ENCODE results near the gene HMHB1.

Gene HMHB1

DNA sequence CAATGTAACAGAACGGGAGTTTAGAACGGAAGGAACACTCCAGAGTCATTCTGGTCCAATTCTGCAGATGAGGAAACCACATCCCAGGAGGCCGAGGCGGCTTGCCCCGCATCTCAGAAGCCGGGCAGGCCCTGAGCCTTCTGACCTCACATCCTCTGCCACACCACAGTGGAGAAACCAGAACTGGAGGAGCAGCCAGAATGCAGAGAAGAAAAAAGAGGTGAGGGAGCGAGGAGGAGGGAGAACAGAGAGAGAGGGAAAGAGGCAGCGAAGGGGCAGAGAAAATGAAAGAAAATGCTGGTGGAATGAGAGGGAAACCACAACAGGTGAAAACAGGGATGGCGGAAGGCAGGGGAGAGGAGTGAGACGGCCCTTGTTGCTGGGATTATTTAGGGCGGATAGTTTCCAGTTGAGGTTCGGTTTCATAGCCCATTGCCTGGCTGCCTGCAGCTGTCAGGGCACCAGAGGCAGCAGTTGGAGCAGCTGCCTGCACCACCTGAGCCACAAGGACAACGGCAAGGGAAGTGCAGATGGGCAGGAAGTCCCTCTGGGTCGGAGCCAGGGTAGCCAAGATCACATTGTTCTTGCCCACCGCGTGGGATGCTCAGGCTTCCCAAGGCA lies at the start of gene HMHB1:
Gene HMHB1, plus strand, starts transcription at position 77 of the 621 bp plus-strand sequence.
- FAIRE-seq, result no peak

DNA sequence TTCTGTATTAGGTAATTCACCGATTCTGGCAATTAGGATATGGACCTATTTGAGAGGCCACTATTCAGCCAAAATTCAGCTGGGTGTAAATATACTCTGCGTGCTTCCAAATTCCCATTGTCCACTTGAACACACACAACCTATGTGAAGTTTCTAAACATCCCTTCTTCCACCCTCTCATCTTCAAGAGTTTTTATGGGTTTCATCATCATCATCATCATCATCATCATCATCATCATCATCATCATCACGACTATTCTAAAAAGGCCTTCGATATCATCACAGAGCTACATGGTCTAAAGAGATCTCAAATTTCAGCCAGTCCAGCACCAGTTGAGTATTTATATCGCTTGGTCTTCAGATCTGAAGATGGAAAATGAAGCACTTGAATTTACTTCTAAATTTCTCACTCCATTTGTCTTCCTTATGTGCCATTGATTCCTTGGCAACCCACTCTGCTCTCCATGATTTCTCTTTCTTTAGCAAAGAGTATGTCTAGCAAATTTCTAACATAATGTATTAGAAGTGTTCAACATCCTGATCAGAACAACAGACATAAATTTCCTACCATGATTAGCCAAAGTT lies 49.2 kb upstream of the HMHB1 start:
- FAIRE-seq, result no peak

DNA sequence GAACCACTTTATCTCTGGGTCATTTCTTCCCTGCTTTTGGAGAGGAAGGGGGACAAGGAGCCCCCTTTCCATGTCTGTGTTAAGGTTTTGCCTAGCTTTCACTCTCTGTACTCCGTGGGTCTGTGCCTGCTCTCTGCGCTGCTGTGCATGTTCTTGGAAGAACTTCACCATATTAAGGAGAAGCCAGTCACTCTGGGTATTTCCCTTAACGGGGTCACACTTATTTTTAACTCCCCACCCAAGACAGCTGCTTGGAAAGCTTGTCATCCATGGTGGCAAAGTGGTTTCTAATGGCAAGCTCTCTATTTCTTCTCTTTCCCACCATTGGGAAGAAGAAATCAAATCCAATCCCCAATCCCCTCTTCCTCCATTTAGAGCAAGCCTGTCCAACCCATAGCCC lies 44.8 kb upstream of the HMHB1 start:
- FAIRE-seq, result no peak

DNA sequence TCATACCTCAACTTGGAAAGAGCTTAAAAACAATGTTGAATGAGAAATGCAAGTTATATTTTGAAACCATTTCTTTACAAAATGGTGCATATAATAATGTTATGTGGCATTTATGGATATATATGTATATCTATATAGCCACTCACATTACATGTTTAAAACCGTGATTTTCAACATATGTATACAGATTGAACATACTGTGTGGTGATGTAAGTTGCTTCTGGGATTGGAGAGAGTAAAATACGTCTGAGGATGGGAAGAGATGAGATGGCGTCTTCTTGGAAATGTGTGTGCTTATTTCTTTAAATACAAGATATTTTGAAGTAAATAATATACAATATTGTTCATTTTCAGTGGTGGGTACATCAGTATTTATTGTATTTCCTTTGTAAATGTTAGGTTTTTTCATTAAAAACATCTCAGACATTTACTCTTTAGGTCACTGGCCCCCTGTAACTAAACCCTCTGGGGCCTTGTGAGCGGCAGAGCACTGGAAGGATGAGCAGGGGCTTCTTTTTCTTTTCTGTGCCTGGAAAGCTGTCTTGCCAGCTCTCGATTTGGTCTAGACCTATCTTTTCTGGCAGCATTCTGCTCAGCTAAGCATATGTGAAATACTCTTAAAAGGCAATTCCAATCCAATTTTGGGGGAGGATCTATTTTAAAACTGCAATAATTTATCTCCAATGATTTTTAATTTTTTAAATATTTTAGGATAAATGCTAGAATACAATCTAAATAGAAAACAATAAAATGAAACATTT lies 42.8 kb upstream of the HMHB1 start:
- no peak for FAIRE-seq

DNA sequence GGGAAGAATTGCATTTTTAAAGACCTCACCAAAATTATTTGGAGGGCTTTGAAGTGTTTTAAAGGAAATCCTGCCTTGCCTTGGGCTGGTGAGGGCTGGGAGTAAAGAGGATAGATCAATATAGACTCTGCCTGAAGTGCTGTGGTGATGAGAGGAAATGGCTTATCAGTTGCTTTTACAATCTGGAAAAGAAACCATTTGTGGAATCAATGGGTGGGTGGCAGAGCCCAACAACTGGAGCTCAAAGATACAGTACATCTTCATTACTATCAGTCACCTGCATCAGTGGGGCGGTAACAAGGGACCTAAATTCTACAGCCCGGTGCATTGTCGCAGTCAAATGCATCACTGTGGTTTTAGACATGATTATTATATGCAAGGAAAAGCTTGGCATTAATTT lies 41.5 kb upstream of the HMHB1 start:
- FAIRE-seq, result no peak

DNA sequence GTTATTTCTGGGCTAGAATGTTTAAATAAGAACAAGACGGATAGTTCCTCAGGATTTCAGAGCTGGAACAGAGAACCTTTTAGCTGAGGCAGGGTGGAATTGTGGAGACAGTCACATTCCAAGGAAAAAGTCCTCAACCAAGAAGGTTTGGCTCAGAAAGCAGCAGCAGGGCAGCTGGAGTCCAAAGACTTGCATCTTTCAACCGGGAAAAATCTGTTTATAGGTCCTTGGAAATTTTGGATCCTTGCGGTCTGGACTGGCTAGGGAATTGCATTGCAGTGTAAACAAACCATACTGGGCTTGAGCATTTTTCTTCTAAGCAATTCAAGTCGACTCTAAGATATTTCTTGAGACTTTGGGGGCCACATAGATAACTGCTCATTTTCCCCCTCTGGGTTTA lies 40.8 kb upstream of the HMHB1 start:
- FAIRE-seq, result no peak

DNA sequence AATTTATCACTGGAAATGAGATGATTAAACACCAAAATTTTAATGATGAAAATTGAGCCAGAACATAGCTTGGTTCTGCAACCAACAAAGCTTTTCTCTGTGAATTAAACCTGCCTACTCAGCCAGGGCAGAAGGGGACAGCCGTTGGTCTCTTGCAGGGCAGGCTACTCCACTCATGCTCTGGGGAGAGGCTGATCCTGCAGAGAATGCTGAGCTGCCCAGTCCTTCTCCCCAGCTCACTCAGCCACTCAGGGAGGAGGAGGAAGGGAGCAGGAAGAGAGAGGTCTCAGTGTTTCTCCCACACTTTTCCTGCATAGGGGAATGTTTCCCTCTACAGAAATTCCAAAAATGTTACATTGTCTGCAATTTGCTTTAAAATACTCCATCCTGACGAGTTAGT lies 40.4 kb upstream of the HMHB1 start:
- FAIRE-seq, result no peak

DNA sequence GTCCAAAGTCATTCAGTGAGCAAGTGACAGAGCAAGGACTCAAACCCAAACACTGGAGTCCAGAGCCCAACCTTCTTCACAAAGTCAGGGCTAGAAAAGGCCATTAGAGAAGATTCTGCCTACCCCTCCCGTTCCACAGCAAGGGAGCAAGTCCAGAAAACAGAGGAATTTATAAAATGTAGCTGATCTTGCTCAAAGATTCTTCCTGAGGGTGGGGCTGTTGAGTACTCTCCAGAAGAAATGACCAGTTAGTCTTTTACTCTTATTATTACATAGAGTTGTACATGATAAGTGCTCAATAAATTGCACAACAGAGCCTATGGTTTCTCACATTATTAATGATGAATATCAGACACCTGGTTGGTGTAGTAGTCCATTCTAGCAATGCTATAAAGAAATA lies 39.3 kb upstream of the HMHB1 start:
- FAIRE-seq, result no peak

DNA sequence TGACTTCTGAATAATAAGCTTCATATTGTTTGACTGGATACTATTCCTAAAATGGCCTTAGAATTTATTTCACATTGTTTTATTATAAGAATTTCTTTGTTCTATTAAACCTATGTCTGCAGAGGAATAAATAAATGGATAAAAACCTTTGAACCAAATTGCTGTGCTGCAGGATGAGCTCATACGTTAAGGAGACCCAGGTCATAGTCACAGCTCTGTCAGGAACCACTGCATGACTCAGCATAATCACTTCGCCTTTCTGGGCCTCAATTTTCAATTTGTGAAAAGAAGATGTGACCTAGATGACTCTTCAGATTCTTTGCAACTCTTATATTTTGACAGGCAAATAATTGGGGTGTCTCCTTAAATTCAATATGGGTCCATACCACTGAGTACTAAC lies 36.7 kb upstream of the HMHB1 start:
- FAIRE-seq, result no peak

DNA sequence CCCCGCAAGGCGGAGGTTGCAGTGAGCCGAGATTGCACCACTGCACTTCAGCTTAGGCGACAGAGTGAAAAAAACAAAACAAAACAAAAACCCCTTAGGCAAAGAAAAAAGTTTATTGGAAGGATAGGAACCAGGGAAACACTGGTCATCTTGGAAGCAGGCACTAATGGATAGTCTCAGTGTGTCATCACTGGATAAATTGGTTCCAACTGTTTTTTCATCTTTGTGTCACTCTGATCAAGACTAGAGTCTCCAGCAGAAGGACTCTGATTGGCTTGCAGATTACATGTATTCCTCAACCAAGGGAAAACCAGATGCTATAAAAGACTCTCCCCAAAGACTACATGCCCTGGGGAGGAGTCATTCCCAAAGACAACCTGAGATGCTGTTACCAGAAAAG lies 35.0 kb upstream of the HMHB1 start:
- no peak for FAIRE-seq

DNA sequence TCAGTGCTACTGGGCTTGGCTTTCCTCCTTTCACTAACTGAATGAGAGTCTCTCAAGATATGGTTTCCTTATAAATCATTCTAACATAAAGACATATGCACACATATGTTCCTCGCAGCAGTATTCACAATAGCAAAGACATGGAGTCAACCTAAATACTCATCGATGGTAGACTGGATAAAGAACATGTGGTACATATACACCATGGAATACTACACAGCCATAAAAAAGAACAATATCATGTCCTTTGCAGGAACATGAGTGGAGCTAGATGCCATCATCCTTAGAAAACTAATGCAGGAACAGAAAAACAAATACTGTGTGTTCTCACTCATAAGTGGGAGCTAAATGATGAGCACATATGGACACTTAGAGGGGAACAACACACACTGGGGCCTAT lies 32.5 kb upstream of the HMHB1 start:
- no peak for FAIRE-seq

DNA sequence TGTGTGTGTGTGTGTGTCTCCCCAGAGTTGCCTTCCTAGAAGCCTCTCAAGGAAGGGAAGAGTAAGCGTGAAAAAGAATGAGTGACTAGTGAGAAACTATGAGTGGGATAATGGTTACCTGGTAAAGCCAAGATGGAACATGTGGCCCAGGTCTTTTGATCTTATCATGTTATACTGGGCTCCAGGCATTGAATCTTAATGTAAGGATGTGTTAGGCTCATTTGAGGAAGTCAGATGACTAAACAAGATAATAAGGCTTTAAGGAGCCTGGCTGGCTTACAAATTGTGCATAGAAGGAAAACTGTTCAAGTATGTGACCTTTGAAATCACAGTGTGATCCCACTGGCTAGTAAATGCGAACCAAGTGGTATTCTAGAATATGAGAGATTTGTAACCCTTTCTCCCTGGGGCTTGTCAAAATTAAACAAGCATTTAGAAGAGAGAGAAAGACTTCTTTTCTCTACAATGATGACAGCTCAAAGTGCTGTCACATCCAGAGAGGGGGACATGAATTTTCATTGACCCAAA lies 29.9 kb upstream of the HMHB1 start:
- FAIRE-seq, result no peak

DNA sequence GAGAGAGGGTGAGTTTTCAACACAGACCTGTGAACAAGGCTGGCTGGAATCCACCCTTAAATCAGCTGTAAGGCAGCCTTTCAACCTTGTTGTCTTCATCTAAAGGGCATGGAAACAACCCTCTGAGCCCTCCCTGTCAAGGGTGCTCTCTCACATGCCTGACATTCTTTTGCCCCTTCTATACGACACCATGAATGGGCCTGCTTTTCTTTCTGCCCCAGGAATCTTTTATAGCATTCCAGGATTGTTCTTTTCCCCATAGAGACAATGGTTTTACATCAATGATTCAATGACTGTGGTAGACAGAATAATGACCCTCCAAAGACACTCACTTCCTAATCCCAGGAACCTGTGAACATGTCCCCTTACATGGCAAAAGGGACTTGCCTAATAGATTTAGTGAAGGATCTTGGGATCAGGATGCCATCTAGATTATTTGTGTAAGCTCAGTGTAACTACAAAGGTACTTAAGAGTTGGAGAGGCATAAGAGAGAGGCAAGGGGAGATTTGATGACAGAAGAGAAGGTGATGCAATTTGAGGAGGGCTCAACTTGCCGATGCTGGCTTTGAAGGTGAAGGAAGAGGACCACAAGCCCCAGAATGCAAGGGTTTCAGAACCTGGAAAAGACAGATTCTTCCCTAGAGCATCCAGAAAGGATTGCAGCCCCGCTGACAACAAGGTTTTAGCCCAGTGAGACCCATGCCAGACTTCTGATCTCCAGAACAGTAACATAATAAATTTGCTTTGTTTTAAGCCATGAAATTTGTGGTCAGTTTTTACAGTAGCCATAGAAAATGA lies 29.2 kb upstream of the HMHB1 start:
- no peak for FAIRE-seq

DNA sequence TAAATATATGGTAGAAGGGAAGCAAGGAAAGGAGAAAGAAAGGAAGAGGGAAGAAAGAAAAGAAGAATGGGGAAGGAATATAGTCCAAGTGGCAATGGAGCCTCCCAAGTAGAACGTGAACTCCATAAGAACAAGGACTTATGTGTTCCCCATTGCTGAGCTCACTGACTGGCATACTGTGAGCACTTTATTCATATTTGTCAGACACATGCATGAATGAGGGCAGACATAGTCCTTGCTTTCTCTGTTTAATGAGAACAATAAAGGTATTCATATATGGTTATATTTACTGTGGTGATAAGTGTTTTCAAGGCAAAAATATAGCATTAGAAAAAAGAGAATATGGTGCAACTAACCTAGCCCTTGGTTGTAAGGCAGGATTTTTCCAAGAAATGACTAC lies 23.6 kb upstream of the HMHB1 start:
- no peak for FAIRE-seq

DNA sequence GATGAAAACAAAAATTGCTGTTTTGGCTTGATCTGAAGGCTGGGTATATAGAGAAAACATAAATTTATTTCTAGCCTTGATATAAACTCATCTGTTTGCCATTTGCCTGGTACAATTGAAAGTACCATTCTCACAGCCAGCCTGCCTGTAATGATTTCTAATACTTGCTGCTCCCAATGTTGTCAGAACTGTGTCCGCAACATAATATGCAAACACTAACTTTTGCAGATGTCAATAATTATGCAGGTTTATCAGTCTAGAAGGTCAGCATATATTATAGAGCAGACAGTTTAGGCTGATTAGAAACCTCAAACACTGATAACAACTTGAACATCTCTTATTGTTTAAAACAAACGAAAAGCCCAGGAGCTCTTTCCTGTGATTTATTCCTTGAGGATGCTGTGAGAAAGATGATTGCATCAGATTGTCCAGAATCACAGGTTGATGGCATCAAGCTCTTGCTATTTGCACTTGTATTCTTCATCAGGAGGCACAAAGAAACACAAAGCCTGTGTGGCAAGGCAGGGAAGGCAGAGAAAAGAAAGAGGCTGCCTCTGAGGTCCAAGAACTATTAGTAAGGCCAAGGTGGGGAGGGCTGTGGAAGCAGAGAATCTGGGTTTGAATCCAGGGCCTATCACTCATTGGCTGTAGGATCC lies 21.4 kb upstream of the HMHB1 start:
- no peak for FAIRE-seq

DNA sequence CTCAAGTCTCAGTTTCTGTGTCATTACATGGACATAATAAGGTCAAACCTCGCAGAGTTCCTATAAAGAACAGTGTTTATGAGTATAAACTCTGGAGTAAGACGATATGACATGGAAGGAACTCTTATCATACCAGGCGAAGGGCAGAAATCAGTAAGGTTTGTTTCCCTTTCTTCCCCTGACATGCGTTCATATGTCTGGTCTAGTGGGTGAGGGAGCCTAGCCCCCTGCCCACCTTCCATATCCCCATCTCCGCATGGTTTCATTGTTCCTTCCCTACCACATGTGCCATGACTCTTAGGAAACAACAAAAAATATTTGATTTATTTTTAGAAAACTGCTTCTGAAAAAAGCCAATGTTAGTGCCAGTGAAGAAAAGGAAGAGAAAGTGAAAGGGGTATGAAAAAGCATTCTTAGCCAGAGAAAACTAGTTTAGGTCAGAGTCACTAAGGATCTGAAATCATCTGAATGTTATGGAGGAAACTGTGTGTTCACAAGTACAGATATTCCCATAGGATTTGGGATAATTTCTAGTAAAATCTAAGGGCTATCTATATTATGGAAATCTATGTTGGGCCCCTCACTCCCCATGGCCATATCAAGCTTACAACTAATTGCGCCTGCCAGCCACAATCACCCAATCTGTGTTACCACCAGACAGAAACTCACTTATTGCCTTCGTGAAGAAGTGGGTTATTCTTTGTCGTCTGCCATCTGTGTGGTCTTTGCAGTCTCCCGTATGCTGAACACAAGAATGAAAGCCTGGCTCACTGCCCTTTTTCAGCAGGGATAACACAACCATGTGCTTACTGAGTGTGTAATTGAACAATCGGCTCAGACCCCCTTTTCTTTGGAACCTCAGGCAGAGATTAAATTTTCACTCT lies 19.9 kb upstream of the HMHB1 start:
- FAIRE-seq, result no peak

DNA sequence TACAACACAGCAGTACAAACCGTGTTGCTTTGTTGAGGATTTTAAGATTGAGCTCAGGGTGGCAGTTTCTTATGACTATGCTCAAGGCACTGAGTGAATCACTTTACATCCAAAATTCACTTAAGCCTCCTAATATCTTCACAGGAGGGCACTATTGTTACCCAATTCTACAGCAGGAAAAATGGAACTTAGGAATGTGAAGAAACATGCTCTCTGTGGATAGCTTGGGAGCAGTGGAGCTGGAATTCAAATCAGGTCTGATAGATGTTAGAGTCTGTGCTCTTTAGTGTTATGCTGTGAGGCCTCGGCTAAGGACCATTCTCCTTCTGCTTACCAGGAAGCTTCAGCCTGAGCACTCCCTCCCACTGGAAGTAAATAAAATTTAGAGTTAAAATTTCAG lies 18.7 kb upstream of the HMHB1 start:
- FAIRE-seq, result no peak

DNA sequence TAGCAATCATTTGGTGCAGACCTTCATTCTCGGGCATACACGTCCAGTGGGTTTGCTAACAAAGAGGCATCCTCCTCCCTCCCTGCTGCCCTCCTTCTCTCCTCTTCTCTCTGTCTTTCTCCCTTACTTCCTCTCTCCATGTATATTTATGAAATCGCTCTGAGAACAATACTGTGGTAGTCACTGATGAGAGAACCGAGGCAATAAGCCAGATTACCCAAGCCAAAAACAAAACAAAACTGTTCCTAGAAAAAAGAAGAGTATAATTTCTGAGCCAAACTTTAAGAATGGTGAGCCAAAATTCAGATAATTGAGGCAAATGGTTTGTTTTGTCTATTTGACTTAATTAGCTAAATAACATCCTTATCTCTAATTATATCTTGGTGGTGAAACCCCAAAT lies 15.8 kb upstream of the HMHB1 start:
- no peak for FAIRE-seq

DNA sequence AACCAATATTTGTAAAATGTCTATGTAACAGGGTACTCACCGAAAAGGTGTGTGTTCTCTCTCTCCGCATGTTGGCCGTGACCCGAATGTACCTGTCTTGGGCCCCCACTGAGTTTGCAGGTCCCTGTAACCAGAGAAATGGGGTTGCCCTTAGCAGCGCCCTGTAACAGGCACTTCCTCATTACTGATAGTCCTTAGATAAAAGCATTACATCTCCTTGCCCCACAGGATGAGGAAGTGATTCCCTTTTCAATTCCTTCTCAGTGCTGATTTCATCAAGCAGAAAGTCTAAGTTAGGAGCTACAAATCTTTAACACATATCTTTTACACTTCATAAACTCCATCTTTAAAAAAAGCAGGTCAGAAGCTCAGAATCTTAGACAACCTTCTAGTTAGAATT lies 15.2 kb upstream of the HMHB1 start:
- FAIRE-seq, result no peak

DNA sequence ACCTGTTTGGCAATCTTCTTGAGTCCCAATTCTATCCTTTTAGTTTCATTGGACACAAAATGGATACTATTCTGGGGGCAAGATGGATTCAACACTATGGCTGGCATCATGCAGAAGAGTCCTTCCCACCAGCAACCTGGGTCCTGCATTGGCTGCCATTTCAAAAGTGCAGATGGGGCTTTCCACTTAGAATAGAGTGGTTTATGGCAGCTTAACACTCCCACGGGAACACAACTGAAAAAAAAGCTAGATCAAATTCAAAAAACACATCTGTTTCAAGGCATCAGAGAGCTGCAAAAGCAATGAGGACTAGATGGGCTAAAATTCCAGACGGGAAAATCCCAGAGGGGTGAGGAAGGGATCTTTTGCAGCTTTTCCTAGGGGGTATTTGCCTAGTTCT lies 11.2 kb upstream of the HMHB1 start:
- no peak for FAIRE-seq

DNA sequence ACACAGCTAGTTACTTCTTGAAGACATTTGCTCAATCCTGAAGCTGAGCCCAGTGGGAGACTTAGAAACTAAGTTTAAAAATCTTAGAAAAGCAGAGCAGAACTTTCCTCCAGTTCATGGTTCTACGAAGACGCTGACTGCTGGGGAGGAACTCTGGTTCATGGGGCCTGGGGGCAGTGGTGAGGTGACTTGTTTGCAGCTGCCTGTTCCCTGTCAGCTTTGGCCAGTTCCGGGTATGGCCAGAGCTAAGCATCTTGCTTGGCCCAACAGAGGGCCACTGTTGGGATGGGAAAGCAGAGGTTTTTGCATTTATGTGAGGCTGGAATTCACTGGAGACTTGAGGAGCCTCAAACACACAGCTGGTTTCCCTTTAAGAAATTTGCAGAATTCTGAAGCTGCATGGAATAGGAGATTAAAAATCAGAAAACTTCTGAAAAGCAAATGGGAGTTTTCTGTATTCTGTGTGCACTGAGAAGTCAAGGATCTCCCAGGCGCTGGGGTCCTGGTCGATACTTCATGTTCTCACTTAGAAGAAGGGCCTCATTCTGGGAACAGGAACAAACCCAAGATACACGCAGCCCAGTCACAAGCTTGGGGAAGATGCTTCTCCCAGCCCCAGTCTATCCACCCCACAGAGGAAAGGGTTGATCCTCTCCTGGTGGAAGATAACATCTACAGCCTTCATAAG lies 10.6 kb upstream of the HMHB1 start:
- FAIRE-seq, result no peak
